DMS153 (cell line): ENCODE data around the gene CSHL1.
"Not testable (repeated sequence)": the region's sequence is repeated elsewhere in the genome, so short reads cannot be mapped to it uniquely, and the experiment has no call there.

ENCODE experiments used
- DNase-seq: peaks from one replicate; lab custom pipeline; 2025; lab: John Stamatoyannopoulos, UW

CSHL1 gene

DNA sequence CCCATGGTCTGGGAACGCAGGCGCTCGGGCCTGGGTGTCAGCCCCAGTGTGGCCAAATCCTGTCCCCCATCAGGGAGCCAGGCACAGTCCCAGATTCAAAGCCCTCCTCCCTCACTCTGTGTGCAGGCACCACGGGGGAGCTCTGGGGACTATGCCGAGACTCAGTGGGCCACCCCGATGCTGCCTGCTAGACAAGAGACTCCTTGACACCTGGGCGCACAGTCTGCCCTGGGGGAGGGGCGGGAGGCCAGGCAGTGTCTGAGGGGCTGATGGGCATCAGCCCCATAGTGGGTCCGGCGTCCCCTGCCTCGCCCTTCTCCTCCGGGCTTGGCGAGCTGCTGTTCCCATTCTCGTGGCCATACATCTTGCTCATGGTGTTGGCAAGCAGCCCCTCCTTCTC, 29.5 kb upstream of the CSHL1 start:
- DNase-seq: no peak

GRCh38 chr17:63939884-63940283, 28.8 kb upstream of the CSHL1 start:
- DNase-seq: no peak

- no peak for DNase-seq
Measured at GRCh38 chr17:63939401-63939800, 28.3 kb upstream of the CSHL1 start.

DNA sequence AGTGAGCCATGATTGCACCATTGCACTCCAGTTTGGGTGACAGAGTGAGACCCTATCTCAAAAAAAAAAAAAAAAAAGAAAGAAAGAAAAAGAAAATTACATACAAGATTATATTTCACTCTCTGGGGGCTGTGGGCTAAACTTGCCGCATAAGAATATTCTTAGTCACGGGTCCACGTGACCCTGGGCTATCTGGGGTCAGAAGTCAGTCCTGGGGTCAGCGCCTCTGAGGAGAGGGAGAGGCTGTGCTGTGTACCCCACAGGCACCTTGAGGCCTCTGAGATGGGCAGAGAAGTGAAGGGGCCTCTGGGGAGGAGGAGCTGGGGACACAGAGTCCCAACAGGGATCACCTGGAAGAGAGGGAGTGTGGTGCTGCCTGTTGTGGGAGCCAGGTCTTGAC, 26.9 kb upstream of the CSHL1 start:
- DNase-seq: no peak

DNA sequence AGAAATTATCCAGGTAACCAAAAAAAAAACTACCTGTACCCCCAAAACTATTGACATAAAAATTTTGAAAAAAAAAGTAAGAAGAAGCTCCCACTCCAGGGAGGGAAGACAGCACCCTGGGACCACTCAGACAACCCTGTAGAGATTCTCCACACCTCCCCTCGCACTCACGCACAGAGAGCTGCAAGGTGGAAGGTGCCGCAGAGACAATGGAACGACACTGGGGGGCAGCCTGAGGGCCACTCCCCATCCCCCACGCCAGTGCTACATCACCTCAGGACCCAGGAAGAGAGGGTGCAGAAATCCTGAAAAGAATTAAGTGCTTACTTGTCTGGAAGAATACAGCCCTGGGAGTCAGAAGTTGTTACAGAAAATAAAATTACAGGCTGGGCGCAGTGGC, 26.3 kb upstream of the CSHL1 start:
- DNase-seq: no peak

DNA sequence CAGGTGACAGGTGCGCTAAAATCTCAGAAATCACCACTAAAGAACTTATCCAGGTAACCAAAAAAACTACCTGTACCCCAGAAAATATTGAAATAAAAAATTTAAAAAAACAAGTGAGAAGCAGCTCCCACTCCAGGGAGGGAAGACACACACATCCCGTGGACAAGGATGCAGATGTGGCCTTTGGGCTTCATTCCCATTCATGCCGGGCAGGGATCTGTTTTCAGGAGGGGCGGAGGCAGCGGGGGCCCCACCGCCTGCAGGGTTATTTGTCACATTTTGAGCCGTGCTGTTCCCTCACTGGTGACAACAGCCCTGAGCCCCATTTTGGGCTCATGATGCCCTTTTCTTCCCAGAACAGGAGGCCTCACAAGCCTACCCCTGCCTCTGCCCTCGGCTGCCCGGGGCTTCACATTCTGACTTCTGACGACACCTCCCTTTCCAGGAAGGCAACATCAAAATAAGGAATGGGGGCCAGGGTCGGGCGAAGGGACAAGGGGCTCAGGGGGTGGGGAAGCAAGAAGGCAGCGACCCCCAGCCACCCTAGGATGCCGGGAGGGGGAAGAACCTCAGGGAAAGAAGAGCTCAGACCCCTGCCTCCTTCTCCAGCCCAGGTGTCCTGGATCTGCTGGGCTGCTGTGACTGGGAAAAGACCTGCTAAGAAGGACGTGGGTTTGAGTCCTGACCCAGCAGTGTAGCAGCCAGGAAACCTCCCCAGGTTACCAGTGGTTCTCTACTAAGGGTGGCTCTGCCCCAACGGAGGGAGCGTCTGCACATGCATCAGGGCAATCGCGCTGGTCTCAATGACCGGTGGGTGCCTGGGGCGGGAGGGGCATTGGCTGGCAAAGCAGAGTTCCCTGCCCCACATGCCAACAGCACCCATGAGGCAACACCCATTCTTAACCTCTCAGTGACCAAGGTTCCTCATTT, 23.4 kb upstream of the CSHL1 start:
- no peak for DNase-seq

- DNase-seq: no peak
Measured at GRCh38 chr17:63933598-63933997, 22.5 kb upstream of the CSHL1 start.

DNA sequence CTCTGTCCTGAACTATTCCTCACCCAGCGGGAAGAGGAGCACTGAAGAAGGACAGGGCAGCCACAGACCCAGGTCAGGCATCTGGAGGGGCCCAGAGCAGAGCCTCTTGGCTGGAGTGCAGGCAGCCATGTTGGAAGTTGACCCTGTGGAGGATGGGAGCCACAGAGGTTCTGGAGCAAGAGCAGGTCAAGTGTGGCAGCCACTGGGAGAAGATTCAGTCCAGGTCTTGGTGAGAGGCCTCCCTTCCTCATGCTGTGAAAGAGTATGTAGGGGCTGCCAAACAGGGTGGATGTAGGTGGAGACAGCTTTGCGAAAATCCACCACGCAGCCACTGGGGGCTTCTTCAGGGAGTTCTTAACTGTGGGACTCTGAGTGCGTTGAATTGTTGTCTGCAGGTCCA, 21.7 kb upstream of the CSHL1 start:
- no peak for DNase-seq

GRCh38 chr17:63931981-63932561, 21.0 kb upstream of the CSHL1 start, which contains the start of gene CD79B:
Gene CD79B (minus strand): TSS chr17:63932331. CDS start chr17:63932261, 70 bp downstream.
- DNase-seq: no peak

DNA sequence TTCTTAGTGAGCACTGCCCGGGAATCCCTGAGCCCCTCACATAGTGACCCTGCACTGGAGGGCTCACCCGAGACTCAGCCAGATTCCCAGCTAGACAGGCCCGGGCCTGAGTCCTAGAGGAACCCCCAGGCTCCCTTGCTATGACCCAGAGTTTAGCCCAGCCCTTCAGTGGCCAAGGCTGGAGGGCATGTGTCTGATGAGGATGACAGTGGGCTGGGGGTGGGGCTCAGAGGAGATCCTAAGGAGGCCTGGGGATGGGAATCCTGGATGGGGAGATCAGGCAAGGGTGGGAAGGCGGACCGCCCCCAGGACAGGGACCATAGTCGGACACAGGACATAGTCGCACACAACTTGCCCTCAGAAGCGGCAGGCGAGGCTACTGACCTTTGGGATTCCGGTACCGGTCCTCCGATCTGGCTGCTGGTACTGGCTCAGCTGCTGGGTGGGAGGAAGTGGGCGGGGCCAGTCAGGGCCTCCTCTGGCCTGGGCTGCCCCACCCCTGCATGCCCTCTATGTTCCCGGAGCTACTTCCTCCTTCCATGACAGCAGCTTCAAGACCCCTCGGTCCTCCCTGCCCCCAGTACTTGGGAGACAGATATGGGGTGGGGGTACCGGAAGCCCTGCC, 20.0 kb upstream of the CSHL1 start:
- no peak for DNase-seq

- no peak for DNase-seq
Measured at GRCh38 chr17:63929860-63930766, 19.1 kb upstream of the CSHL1 start.

DNA sequence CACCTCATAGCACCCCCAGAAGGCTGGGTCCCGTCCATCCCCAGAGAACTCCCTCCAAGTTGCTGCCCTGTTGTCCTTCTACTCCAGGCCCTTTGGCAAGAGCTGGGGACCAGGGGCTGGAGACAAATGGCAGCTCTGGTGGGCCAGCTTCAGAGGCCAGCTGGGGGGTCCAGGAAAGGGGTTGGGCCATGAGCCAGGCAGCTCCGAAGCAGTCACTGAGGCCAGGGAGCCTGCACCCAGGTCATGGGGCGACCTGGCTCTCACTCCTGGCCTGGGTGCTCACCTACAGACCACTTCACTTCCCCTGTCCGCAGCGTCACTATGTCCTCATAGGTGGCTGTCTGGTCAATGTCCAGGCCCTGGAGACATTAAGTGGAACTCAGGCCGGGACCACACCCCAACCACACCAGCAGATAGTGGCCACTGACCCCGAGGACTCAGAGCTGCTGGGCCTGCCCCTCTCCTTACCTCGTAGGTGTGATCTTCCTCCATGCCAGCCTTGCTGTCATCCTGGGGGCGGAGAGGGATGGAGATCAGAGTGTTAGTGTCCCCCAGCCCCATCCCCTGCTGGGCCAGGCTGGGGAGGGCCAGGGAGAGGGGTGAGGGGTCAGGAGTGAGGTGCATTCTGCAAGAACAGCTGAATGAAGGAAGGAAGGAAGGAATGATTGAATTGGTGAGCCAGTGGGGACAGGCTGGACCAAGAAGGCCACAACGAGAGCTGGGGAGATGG, 18.1 kb upstream of the CSHL1 start:
- DNase-seq: no peak

GRCh38 chr17:63928172-63928666, 17.2 kb upstream of the CSHL1 start:
- DNase-seq: no peak

GRCh38 chr17:63927464-63928171, 16.6 kb upstream of the CSHL1 start:
- DNase-seq: no peak

DNA sequence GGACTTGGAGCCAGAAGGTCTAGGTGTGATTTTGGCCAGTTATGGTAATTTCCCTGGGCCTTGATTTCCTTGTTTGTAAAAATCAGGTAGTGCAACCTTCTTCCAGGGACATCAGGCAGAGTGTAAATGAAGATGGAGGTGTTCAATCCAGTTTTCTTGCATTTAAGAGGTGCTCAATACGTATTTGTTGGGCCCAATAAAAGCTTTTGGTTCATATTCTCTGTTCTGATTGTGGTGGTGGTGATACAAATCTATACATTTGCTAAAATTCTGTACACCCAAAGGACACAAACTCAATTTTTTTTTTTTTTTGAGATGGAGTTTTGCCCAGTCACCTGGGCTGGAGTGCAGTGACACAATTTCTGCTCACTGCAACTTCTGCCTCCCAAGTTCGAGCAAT, 15.1 kb upstream of the CSHL1 start:
- DNase-seq: no peak

DNA sequence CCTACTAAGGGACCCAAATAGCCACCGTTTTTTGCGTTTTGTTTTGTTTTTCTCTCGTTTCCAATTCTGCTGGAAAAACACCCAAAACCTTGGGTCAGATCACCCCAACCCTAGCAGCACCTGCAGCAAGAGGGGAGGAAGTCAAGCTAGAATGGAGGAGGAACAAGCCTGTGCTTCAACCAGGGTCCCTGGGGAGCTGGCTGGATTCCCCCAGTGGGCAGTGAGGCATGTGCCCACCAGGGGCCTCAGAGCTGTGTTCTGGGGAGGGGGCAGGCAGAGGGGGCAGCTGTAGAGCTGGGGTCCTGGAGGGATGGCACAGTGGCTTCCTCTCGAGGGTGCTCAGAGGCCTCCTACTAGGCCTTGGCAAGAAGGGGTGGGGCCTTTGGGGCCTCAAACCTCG, 14.6 kb upstream of the CSHL1 start:
- DNase-seq: no peak

DNA sequence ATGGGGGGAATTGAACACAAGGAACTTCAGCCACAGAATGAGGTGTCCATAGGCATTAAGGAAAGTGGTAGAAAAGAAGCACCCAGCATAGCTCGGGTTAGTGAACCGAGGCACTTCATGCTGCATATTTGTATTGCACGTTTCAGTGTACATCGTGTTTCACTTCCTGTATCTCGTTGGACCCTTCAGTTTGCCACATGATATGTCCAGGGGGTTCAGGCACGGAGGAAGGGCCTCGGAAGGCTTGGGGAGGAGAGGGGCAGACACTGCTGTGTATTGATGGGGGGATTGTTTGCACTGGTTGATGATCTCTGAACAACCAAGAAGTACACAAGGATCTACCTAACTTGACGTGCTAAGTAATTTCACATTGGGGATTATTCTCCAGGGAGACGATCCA, 11.3 kb upstream of the CSHL1 start:
- not testable (repeated sequence) for DNase-seq

- not testable (repeated sequence) for DNase-seq
Measured at GRCh38 chr17:63920779-63921178, 9.7 kb upstream of the CSHL1 start.

- DNase-seq: not testable (repeated sequence)
Measured at GRCh38 chr17:63920050-63920449, 9.0 kb upstream of the CSHL1 start.

- DNase-seq: no peak
Measured at GRCh38 chr17:63919311-63919723, 8.3 kb upstream of the CSHL1 start.
